ENCODE results near the gene WDR35.

WDR35 gene

DNA sequence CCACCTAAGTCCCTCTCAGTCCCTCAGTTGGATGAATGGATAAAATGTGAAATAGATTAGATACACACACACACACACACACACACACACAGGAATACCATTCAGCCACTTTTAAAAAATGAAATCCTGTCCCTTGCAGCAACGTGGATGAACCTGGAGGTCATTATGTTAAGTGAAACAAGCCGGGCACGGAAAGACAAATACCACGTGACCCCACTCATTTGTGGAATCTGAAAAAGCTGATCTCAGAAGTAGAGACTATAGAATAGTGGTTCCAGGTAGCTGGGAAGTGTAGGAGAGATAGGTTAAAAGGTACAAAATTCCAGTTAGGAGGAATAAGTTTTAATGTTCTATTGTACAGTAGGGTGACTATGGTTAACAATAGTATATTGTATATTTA lies 119.1 kb downstream of the WDR35 start:
- DNase-seq (ENCODE audit: low read depth in 2 of 2): no peak

DNA sequence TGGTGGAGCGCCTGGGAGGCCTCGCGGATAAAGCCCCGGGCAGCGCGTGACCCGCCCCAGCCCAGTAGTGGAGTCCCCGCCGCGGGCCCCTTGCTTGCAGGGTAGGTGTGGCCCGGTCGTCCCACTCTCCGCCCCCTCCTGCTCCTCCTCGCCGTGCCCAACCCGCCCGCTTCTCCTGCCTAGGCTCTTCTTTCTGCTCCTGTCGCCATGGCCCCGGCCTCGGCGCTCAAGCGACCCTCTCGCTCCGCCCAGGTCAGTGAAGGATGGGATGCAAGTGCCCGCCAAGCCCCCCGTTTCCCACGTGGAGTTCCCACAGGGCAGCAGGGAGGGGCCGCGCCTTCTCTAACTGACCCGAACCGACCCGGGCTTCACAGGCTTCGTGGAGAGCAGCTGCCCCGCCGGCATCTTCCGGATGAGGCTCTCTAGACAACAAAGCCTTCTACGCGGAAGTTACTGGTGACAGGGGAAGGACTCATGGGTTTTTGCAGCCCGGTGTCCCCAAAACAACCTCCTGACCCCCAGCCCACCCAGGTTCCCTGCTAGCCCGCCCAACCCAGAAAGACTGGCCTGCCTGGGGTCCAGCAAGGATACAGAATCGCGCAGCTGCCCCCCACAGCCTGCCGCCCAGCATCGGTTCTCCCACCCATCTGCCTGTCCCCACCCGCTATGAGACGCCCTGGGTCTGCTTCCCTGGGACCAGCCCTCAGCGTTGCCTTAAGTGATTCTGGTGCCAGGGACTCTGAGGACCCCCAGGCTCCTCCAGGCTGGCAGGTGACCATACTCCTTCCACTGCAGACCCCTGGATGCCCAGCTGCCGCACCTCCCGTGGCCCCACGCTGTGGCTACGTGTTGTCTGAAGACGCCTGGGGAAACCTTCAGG lies 121.0 kb downstream of the WDR35 start:
- DNase-seq (ENCODE audit: low read depth in 2 of 2): peak; percentile 19 to 37

DNA sequence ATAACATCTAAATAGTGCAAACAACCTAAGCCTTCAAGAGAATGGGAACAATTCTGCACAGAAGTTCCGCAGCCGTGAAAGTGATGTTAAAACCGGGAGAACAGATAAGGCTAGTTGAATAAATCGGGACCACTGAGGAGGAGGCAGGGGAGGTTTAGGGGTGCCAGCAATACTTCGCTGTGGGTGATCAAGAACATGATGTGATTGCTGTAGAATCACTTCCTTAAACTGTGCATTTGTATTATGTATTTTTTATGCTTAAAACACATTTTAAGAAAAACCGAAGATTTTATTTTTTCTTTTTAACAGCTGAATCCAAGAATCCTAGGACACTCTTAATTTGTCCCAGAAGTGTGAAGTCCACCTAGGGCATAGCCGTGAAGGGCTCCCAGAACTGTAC lies 121.7 kb downstream of the WDR35 start:
- no peak for DNase-seq (ENCODE audit: low read depth in 2 of 2)

GRCh38 chr2:19866771-19867170 lies 123.1 kb downstream of the WDR35 start:
- DNase-seq (ENCODE audit: low read depth in 2 of 2): no peak

DNA sequence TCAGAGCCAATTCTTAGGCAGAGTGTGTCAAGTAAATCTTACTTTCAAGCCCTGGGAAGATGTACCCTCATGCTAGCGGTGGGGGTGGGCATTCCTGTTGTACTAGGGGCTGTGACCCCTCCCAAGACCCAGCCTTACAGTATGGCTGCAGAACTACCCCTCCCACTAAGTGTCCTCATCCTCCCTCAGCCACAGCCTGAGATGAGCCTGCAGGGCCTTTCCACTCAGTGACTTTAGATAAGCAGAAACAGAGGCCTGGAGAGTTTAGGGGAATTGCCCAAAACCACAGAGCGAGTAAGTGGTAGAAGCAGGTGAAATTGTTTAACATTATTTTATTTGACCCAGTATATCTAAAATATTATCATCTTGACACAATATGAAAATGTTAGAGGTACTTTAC lies 124.8 kb downstream of the WDR35 start:
- no peak for DNase-seq (ENCODE audit: low read depth in 2 of 2)

GRCh38 chr2:19864381-19864780 lies 125.5 kb downstream of the WDR35 start:
- no peak for DNase-seq (ENCODE audit: low read depth in 2 of 2)

- peak; percentile 30 to 42 for DNase-seq (ENCODE audit: low read depth in 2 of 2)
Observed at GRCh38 chr2:19863303-19864041, 126.4 kb downstream of the WDR35 start.

GRCh38 chr2:19861813-19862212 lies 128.1 kb downstream of the WDR35 start:
- no peak for DNase-seq (ENCODE audit: low read depth in 2 of 2)

Measured in stimulated activated CD4-positive, alpha-beta T cell treated with anti-CD3 and anti-CD28 coated beads, Interleukin-15, amount 100 ng/mL, for 48 hours (primary cell).